ENCODE results near the gene TMEM63A.

TMEM63A gene

GRCh38 chr1:225887030-225887314 lies 4.8 kb upstream of the TMEM63A start:
- Histone ChIP-seq H3K9me2 (ENCODE audit: low read depth, low read length) (no peaks in the 10 kb centered on the region), H3K4me3 (ENCODE audit: low read depth, low read length, poor library complexity, severe bottlenecking) (no peak overlapping the region), H2AFZ (ENCODE audit: low read length) (no peak overlapping the region), H3K27ac (ENCODE audit: low read depth, low read length, poor library complexity, severe bottlenecking) (no peak overlapping the region), H3K79me2 (ENCODE audit: insufficient read depth, low read length) (no peaks in the 10 kb centered on the region), H3F3A (ENCODE audit: insufficient read depth, low read length) (no peaks in the 10 kb centered on the region), H3K27me3 (ENCODE audit: insufficient read depth, low read length) (no peaks in the 10 kb centered on the region; the same call in 1 of the 2 replicates), H3K4me2 (ENCODE audit: low read length) (no peak overlapping the region), H3K9me3 (ENCODE audit: low read length) (no peaks in the 10 kb centered on the region), H3K36me3 (ENCODE audit: insufficient read depth, low read length) (no peaks in the 10 kb centered on the region), H3K4me1 (ENCODE audit: insufficient read depth, low read length, severe bottlenecking) (peaks cover 8% of the 10 kb centered on the region), H3K9ac (ENCODE audit: low read length) (no peak overlapping the region), H4K20me1 (ENCODE audit: insufficient read depth, low read length) (no peaks in the 10 kb centered on the region)
- TF ChIP-seq, protein P1, sequence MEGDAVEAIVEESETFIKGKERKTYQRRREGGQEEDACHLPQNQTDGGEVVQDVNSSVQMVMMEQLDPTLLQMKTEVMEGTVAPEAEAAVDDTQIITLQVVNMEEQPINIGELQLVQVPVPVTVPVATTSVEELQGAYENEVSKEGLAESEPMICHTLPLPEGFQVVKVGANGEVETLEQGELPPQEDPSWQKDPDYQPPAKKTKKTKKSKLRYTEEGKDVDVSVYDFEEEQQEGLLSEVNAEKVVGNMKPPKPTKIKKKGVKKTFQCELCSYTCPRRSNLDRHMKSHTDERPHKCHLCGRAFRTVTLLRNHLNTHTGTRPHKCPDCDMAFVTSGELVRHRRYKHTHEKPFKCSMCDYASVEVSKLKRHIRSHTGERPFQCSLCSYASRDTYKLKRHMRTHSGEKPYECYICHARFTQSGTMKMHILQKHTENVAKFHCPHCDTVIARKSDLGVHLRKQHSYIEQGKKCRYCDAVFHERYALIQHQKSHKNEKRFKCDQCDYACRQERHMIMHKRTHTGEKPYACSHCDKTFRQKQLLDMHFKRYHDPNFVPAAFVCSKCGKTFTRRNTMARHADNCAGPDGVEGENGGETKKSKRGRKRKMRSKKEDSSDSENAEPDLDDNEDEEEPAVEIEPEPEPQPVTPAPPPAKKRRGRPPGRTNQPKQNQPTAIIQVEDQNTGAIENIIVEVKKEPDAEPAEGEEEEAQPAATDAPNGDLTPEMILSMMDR (IDR thresholded peaks at IDR 0.05; ENCODE audit: low read length): no peak
- no peak for TF ChIP-seq EZH2 (IDR thresholded peaks at IDR 0.05; ENCODE audit: borderline replicate concordance, low read length)

DNA sequence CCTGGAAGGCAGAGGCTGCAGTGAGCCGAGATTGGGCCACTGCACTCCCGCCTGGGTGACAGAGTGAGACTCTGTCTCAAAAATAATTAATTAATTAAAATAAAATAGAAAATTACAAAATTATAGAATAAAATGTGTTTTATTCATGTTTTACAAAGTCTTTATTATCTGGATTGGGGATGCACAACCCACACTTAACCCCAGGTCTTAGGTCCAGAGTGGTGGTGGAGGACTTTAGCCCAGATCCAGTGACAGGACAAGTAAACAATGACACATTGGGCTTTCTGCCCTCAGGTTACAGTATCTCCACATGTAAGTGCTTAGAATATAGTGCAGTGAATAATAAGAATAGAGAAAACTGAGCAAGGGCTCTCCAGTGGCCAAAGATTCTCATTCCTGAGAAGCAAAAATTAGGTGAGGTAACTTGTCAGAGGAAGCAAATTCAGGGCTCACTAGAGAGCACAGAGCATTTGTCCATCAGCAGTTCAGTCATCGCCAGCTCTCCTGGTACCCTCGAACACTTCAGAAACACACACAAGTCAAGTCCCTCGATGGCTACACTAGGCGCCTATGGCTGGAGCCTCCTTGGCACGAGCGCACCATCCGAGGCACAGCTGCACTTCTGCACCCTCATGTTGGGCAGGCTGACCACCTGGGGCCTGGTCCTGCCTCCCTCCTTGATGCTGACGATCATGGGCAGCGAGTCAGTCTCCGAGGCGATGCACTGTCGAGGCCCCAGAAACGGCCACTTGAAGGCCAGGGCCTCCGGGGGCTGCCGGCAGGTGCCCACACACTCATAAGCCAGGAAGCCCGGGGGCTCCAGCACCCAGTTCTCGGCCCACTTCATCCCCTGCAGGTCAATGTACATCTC lies 4.2 kb upstream of the TMEM63A start:
- Histone ChIP-seq H3K4me2 (ENCODE audit: low read length) (no peak overlapping the region), H3F3A (ENCODE audit: insufficient read depth, low read length) (no peaks in the 10 kb centered on the region), H3K4me3 (ENCODE audit: low read depth, low read length, poor library complexity, severe bottlenecking) (no peak overlapping the region), H2AFZ (ENCODE audit: low read length) (no peak overlapping the region), H3K36me3 (ENCODE audit: insufficient read depth, low read length) (no peaks in the 10 kb centered on the region), H3K79me2 (ENCODE audit: insufficient read depth, low read length) (no peaks in the 10 kb centered on the region), H3K9me3 (ENCODE audit: low read length) (no peaks in the 10 kb centered on the region), H3K9ac (ENCODE audit: low read length) (no peak overlapping the region), H3K4me1 (ENCODE audit: insufficient read depth, low read length, severe bottlenecking) (peaks cover 11% of the 10 kb centered on the region), H3K27me3 (ENCODE audit: insufficient read depth, low read length) (no peaks in the 10 kb centered on the region; the same call in 1 of the 2 replicates), H4K20me1 (ENCODE audit: insufficient read depth, low read length) (no peaks in the 10 kb centered on the region), H3K27ac (ENCODE audit: low read depth, low read length, poor library complexity, severe bottlenecking) (no peak overlapping the region), H3K9me2 (ENCODE audit: low read depth, low read length) (no peaks in the 10 kb centered on the region)
- no peak for TF ChIP-seq EZH2 (IDR thresholded peaks at IDR 0.05; ENCODE audit: borderline replicate concordance, low read length)
- TF ChIP-seq, protein P1 (IDR thresholded peaks at IDR 0.05; ENCODE audit: low read length): no peak

DNA sequence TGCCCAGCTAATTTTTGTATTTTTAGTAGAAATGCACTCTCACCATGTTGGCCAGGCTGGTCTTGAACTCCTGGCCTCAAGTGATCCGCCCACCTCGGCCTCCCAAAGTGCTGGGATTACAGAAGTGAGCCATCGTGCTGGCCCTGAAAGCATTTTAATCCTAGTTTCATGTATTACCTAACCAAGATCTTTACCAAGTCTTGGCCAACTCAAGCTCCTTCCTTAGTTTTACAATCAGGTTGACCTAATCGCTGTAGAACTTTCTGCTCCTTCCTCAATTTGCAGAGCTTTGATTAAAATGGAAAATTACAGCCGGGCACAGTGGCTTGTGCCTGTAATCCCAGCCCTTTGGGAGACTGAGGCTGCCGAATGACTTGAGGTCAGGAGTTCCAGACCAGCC lies 3.2 kb upstream of the TMEM63A start:
- no peak overlapping the region for H2AFZ ChIP-seq (ENCODE audit: low read length)
- H3K9ac ChIP-seq (ENCODE audit: low read length): no peak overlapping the region
- H3K9me2 ChIP-seq (ENCODE audit: low read depth, low read length): no peaks in the 10 kb centered on the region
- no peaks in the 10 kb centered on the region for H3K9me3 ChIP-seq (ENCODE audit: low read length)
- no peaks in the 10 kb centered on the region for H3K36me3 ChIP-seq (ENCODE audit: insufficient read depth, low read length)
- H3K4me1 ChIP-seq (ENCODE audit: insufficient read depth, low read length, severe bottlenecking): peaks cover 22% of the 10 kb centered on the region
- no peak overlapping the region for H3K27ac ChIP-seq (ENCODE audit: low read depth, low read length, poor library complexity, severe bottlenecking)
- H3K4me3 ChIP-seq (ENCODE audit: low read depth, low read length, poor library complexity, severe bottlenecking): no peak overlapping the region
- H3K4me2 ChIP-seq (ENCODE audit: low read length): no peak overlapping the region
- no peaks in the 10 kb centered on the region for H3F3A ChIP-seq (ENCODE audit: insufficient read depth, low read length)
- H4K20me1 ChIP-seq (ENCODE audit: insufficient read depth, low read length): no peaks in the 10 kb centered on the region
- H3K79me2 ChIP-seq (ENCODE audit: insufficient read depth, low read length): no peaks in the 10 kb centered on the region
- no peaks in the 10 kb centered on the region; the same call in 1 of the 2 replicates for H3K27me3 ChIP-seq (ENCODE audit: insufficient read depth, low read length)
- TF ChIP-seq, protein P1 (IDR thresholded peaks at IDR 0.05; ENCODE audit: low read length): no peak
- no peak for TF ChIP-seq EZH2 (IDR thresholded peaks at IDR 0.05; ENCODE audit: borderline replicate concordance, low read length)

Data from OCI-LY1 (cell line).